Gastroesophageal sphincter (tissue), 4 donors: Measurements from ENCODE around the gene CAMTA2. TPM values are rescaled to one million over a fixed set of nuclear protein-coding genes. Genes with fewer than 3 reads are reported as not detected.

Experiments
- ATAC-seq: fragments of 150-250 bp; one replicate; pipeline ENCODE4 v1.9.1; 2016; ENCODE audit warnings: mild to moderate bottlenecking, moderate library complexity
- H3K27ac ChIP-seq, 4 donors: fragments of 200-600 bp; sonication (generic) in 3 of 4; 1 replicate in 3 of 4; 2 replicates in 1 of 4; pipeline ENCODE4 v1.5.1; 2016 to 2019
- H3K27me3 ChIP-seq: fragments of 200-600 bp; sonication (generic); one replicate; pipeline ENCODE4 v1.5.1; 2019
- H3K36me3 ChIP-seq, 2 donors: fragments of 200-600 bp; sonication (generic); one replicate each; pipeline ENCODE4 v1.5.1; 2019; ENCODE audit warnings: control low read depth in 1 of 2
- H3K4me1 ChIP-seq, 3 donors: fragments of 200-600 bp; sonication (generic); 1 replicate in 2 of 3; 2 replicates in 1 of 3; pipeline ENCODE4 v1.5.1; 2016 to 2019; ENCODE audit warnings: control low read depth in 2 of 3
- H3K4me3 ChIP-seq, 2 donors: fragments of 200-600 bp; sonication (generic); one replicate each; pipeline ENCODE4 v1.5.1; 2019; ENCODE audit warnings: mild to moderate bottlenecking in 1 of 2, moderate library complexity in 1 of 2
- H3K9me3 ChIP-seq, 3 donors: fragments of 200-600 bp; sonication (generic); one replicate each; pipeline ENCODE4 v1.5.1; 2017 to 2019; ENCODE audit warnings: control low read depth in 2 of 3
- EP300 ChIP-seq: sonication (generic); formaldehyde crosslinking; IDR thresholded peaks from one replicate; pipeline ENCODE4 v1.6.1; 2017; ENCODE audit warnings: antibody characterized with exemption, mild to moderate bottlenecking
- POLR2A ChIP-seq, 2 donors: fragments of 450-650 bp; IDR thresholded peaks; one replicate each; pipeline ENCODE4 v1.6.1; 2017; ENCODE audit warnings: antibody characterized with exemption in 2 of 2, mild to moderate bottlenecking in 2 of 2, moderate library complexity in 1 of 2
- POLR2AphosphoS5 ChIP-seq: sonication (generic); formaldehyde crosslinking; IDR thresholded peaks from one replicate; pipeline ENCODE4 v1.6.1; 2017; ENCODE audit warnings: antibody characterized with exemption
- WGBS, 2 donors: methylation state at CpG; one replicate each; pipeline ENCODE4 v1.1.5; 2018; ENCODE audit warnings: low coverage in 1 of 2; 5-methylcytosine and 5-hydroxymethylcytosine counted together
- total RNA-seq, 4 donors: library from RNA; depleted of rRNA; stranded (reverse); fragments of >200 nt; gene quantifications; one replicate each; pipeline ENCODE4 v1.1.0, GENCODE V29; 2016
- TF ChIP-seq, protein P1 (sequence below), 4 experiments: fragments of 200-600 bp in 2 of 4; fragments of 450-650 bp in 2 of 4; sonication (generic) in 1 of 4; IDR thresholded peaks; one replicate each; pipeline ENCODE4 v1.5.1; 2017 to 2019; ENCODE audit warnings: antibody characterized with exemption in 4 of 4, mild to moderate bottlenecking in 2 of 4, moderate library complexity in 2 of 4

CAMTA2 gene
- total RNA-seq, 4 donors from 2014 or later: 16.7 to 50.0 (median 26.1) TPM

DNA sequence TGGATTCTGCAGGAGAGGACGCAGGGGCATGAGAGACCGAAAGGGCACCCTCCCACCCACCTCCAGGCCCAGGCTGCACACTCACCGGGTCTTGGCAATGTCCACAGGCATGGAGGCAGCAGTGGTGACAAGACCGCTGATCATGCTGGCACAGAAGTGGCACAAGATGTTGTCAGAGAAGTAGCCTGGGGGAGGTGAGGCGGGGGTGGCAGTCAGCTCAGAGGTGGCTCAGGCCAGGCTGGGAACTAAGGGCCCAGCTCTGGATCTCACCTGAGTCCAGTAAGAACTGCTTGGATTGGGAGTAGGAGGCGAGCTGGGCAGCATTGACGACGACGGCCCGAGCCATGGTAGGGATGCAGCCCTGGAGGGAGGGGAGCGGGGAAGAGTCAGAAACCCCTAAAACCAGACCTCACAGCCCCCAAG, 49.4 kb downstream of the CAMTA2 start:
- peaks cover 0 to 48% of the 10 kb centered on the region in 2 donors for H3K36me3 ChIP-seq
- peak overlapping the region in 3 of 4 donors; percentile 90 to 96 (median 93) for H3K27ac ChIP-seq
- no peak for TF ChIP-seq POLR2AphosphoS5
- TF ChIP-seq EP300: no peak
- no peak for TF ChIP-seq POLR2A (IDR thresholded peaks at IDR 0.05)
- TF ChIP-seq, protein P1, sequence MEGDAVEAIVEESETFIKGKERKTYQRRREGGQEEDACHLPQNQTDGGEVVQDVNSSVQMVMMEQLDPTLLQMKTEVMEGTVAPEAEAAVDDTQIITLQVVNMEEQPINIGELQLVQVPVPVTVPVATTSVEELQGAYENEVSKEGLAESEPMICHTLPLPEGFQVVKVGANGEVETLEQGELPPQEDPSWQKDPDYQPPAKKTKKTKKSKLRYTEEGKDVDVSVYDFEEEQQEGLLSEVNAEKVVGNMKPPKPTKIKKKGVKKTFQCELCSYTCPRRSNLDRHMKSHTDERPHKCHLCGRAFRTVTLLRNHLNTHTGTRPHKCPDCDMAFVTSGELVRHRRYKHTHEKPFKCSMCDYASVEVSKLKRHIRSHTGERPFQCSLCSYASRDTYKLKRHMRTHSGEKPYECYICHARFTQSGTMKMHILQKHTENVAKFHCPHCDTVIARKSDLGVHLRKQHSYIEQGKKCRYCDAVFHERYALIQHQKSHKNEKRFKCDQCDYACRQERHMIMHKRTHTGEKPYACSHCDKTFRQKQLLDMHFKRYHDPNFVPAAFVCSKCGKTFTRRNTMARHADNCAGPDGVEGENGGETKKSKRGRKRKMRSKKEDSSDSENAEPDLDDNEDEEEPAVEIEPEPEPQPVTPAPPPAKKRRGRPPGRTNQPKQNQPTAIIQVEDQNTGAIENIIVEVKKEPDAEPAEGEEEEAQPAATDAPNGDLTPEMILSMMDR (IDR thresholded peaks at IDR 0.05): no peak
- no peak for ATAC-seq
- WGBS, 2 donors: 83% methylated on average over 1 of the region's 11 CpGs; no CpG with 5 or more reads in 1 of the 2 donors
- peaks cover 0 to 63% (median 25%) of the 10 kb centered on the region in 3 donors for H3K4me1 ChIP-seq
- no peaks in the 10 kb centered on the region for H3K9me3 ChIP-seq
- H3K4me3 ChIP-seq: peak overlapping the region in 1 of 2 donors; percentile 88
- no peaks in the 10 kb centered on the region for H3K27me3 ChIP-seq

DNA sequence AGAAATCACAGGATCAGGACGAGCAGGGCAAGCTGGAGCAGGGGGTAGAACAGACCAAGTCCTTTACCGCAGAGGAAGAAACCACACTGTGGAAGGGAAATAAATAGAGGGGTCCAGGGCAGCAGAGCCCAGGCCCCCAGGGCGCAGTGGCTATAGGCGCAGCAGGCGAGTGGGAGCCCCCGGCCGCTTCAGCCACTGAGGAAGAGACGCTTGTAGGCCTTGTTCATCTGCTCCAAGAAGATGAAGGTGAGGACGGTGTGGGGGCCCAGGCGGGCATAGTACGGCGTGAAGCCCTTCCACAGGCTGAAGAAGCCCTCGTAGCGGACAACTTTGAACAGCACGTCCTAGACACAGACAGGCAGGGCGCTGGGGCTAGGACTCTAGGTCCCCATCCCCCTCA, 49.9 kb downstream of the CAMTA2 start:
- Histone ChIP-seq H3K36me3 (peaks cover 0 to 43% of the 10 kb centered on the region in 2 donors), H3K4me3 (no peak overlapping the region), H3K4me1 (peaks cover 0 to 58% (median 25%) of the 10 kb centered on the region in 3 donors), H3K27ac (peak overlapping the region in 2 of 4 donors; percentile 90 to 96), H3K9me3 (no peaks in the 10 kb centered on the region), H3K27me3 (no peaks in the 10 kb centered on the region)
- WGBS, 2 donors: 92% methylated on average over 6 of the region's 16 CpGs; no CpG with 5 or more reads in 1 of the 2 donors
- no peak for ATAC-seq
- TF ChIP-seq EP300: no peak
- no peak for TF ChIP-seq POLR2AphosphoS5
- TF ChIP-seq, protein P1 (IDR thresholded peaks at IDR 0.05): no peak
- no peak for TF ChIP-seq POLR2A (IDR thresholded peaks at IDR 0.05)

DNA sequence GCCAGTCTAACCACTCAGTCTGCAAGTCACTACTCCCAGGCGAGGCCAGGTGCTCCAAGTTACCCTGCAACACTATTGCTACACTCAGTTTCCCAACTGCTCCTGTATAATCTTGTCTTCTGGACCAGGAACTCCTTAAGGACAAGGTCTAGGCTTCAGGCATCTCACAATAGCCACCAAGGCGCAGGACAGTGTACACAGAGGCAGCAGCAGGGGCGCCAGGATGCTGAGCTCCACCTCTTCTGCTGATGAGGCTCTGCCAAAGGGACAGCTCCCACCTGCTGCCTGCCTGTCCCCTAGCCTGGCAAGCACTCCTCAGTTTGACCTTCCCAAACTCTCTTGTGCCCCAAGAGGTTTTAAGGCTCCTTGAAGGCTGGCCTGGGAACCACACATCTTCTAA, 51.0 kb downstream of the CAMTA2 start:
- WGBS, 2 donors: 83% methylated on average over 1 of the region's 3 CpGs; no CpG with 5 or more reads in 1 of the 2 donors
- no peak for TF ChIP-seq EP300
- TF ChIP-seq, protein P1 (IDR thresholded peaks at IDR 0.05): no peak
- TF ChIP-seq POLR2A (IDR thresholded peaks at IDR 0.05): no peak
- no peak for TF ChIP-seq POLR2AphosphoS5
- Histone ChIP-seq H3K27me3 (no peaks in the 10 kb centered on the region), H3K27ac (no peak overlapping the region), H3K36me3 (peaks cover 0 to 34% of the 10 kb centered on the region in 2 donors), H3K4me3 (no peak overlapping the region), H3K4me1 (peaks cover 0 to 46% (median 21%) of the 10 kb centered on the region in 3 donors), H3K9me3 (no peaks in the 10 kb centered on the region)
- ATAC-seq: no peak

DNA sequence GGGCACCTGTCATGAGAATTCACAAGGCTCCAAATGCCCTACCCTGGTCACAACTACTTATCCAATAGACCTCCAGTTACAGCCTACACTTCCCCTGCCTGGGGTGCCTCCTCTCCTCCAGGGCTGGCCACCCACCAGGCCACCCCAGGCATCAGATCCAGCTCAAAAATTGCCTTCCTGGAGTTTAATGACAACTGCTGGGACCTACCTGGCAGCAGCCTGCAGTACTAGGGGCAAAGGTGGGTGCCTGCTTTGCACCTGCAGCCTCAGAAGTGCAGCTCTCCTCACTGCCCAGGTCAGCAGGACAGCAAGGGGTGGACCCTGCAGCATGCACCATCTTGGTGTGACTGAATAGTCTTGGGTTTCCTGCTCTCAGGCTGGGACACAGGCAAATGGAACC, 51.8 kb downstream of the CAMTA2 start:
- Histone ChIP-seq H3K4me3 (no peak overlapping the region), H3K4me1 (peaks cover 0 to 39% (median 16%) of the 10 kb centered on the region in 3 donors), H3K36me3 (peaks cover 0 to 34% of the 10 kb centered on the region in 2 donors), H3K27ac (no peak overlapping the region), H3K27me3 (no peaks in the 10 kb centered on the region), H3K9me3 (no peaks in the 10 kb centered on the region)
- no peak for TF ChIP-seq POLR2A (IDR thresholded peaks at IDR 0.05)
- TF ChIP-seq POLR2AphosphoS5: no peak
- TF ChIP-seq, protein P1 (IDR thresholded peaks at IDR 0.05): no peak
- no peak for TF ChIP-seq EP300
- ATAC-seq: no peak

DNA sequence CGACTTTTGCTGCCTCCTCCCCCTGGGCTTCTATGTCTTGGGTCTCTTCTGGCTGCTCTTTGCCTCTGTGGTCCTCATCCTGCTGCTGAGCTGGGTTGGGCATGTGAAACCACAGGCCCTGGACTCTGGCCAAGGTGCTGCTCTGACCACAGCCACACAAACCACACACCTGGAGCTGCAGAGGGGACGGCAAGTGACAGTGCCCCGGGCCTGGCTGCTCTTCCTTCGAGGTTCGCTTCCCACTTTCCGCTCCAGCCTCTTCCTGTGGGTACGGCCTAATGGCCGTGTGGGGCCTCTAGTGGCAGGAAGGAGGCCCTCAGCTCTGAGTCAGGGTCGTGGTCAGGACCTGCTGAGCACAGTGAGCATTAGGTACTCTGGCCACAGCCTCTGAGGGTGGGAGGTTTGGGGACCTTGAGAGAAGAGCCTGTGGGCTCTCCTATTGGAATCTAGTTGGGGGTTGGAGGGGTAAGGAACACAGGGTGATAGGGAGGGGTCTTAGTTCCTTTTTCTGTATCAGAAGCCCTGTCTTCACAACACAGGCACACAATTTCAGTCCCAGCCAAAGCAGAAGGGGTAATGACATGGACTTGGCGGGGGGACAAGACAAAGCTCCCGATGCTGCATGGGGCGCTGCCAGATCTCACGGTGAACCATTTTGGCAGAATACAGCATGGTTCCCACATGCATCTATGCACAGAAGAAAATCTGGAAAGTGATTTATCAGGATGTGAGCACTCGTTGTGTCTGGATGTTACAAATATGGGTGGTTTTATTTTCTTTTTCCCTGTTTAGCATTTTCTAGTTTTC, 53.1 kb downstream of the CAMTA2 start:
- ATAC-seq: no peak
- Histone ChIP-seq H3K36me3 (peaks cover 0 to 34% of the 10 kb centered on the region in 2 donors), H3K4me3 (no peak overlapping the region), H3K9me3 (no peaks in the 10 kb centered on the region), H3K27me3 (no peaks in the 10 kb centered on the region), H3K27ac (peak overlapping the region in 2 of 4 donors; percentile 30 to 43), H3K4me1 (peaks cover 0 to 35% (median 16%) of the 10 kb centered on the region in 3 donors)
- TF ChIP-seq POLR2A (IDR thresholded peaks at IDR 0.05): no peak
- no peak for TF ChIP-seq EP300
- TF ChIP-seq, protein P1 (IDR thresholded peaks at IDR 0.05): peak in 1 of 4 experiments; percentile 23
- TF ChIP-seq POLR2AphosphoS5: no peak
- 24 to 40% methylated on average over 8 to 9 of the region's 14 CpGs for WGBS, 2 donors
